ENCODE measurements around the gene CACNA1E. TPM values are rescaled to one million over a fixed set of nuclear protein-coding genes. Genes with fewer than 3 reads are reported as not detected.

CACNA1E gene
- total and polyA plus RNA-seq, 7 experiments from 2014 or later = 0.07 TPM; not detected in 6

- H3K9me3 Mint-ChIP-seq = peaks cover 0 to 10% (median 1%) of the 10 kb centered on the region in 11 donors
- Histone ChIP-seq H3K36me3 (ENCODE audit: control insufficient read depth in 2 of 3, insufficient read depth in 3 of 3, low read length in 3 of 3) (no peaks in the 10 kb centered on the region), H3K4me1 (ENCODE audit: control insufficient read depth in 2 of 2, insufficient read depth in 2 of 2, low read length in 2 of 2) (no peaks in the 10 kb centered on the region), H3K27ac (ENCODE audit: low read depth, low read length) (no peak overlapping the region), H3K27me3 (ENCODE audit: control insufficient read depth in 2 of 2, insufficient read depth in 2 of 2, low read length in 2 of 2) (no peaks in the 10 kb centered on the region), H3K9me3 (ENCODE audit: control insufficient read depth in 2 of 3, low read length in 3 of 3) (no peaks in the 10 kb centered on the region), H3K4me3 (ENCODE audit: low read length) (no peak overlapping the region)
- no peaks in the 10 kb centered on the region for H3K4me1 Mint-ChIP-seq
- no peak overlapping the region for H3K27ac Mint-ChIP-seq
- POLR2A ChIA-PET = no interaction called here
- intact Hi-C loops (cut with micrococcal nuclease) = no loop called here
- no peaks in the 10 kb centered on the region for H3K36me3 Mint-ChIP-seq
- H3K4me3 Mint-ChIP-seq = no peak overlapping the region
- H3K27me3 Mint-ChIP-seq = peaks cover 0 to 37% (median 29%) of the 10 kb centered on the region in 5 donors
- CTCF ChIA-PET = no interaction called here
- ATAC-seq = no peak
- DNase-seq = no peak
Observed at GRCh38 chr1:181601186-181601950, 118.1 kb downstream of the CACNA1E start.

- Histone ChIP-seq H3K27ac (ENCODE audit: low read depth, low read length) (no peak overlapping the region), H3K27me3 (ENCODE audit: control insufficient read depth in 2 of 2, insufficient read depth in 2 of 2, low read length in 2 of 2) (no peaks in the 10 kb centered on the region), H3K9me3 (ENCODE audit: control insufficient read depth in 2 of 3, low read length in 3 of 3) (no peaks in the 10 kb centered on the region), H3K4me1 (ENCODE audit: control insufficient read depth in 2 of 2, insufficient read depth in 2 of 2, low read length in 2 of 2) (no peaks in the 10 kb centered on the region), H3K4me3 (ENCODE audit: low read length) (no peak overlapping the region), H3K36me3 (ENCODE audit: control insufficient read depth in 2 of 3, insufficient read depth in 3 of 3, low read length in 3 of 3) (no peaks in the 10 kb centered on the region)
- CTCF ChIA-PET = no interaction called here
- DNase-seq = no peak
- Mint-ChIP-seq H3K9me3 (peaks cover 0 to 6% (median 0%) of the 10 kb centered on the region in 11 donors), H3K4me1 (no peaks in the 10 kb centered on the region), H3K4me3 (no peak overlapping the region), H3K27me3 (peaks cover 0 to 55% (median 41%) of the 10 kb centered on the region in 5 donors), H3K27ac (no peak overlapping the region), H3K36me3 (no peaks in the 10 kb centered on the region)
- no peak for ATAC-seq
- POLR2A ChIA-PET = no interaction called here
- intact Hi-C loops (cut with micrococcal nuclease) = no loop called here
Observed at GRCh38 chr1:181603735-181604410, 120.6 kb downstream of the CACNA1E start.

GRCh38 chr1:181604482-181605249 is 121.3 kb downstream of the CACNA1E start:
- Histone ChIP-seq H3K27me3 (ENCODE audit: control insufficient read depth in 2 of 2, insufficient read depth in 2 of 2, low read length in 2 of 2) (no peaks in the 10 kb centered on the region), H3K36me3 (ENCODE audit: control insufficient read depth in 2 of 3, insufficient read depth in 3 of 3, low read length in 3 of 3) (no peaks in the 10 kb centered on the region), H3K4me3 (ENCODE audit: low read length) (no peak overlapping the region), H3K27ac (ENCODE audit: low read depth, low read length) (no peak overlapping the region), H3K9me3 (ENCODE audit: control insufficient read depth in 2 of 3, low read length in 3 of 3) (no peaks in the 10 kb centered on the region), H3K4me1 (ENCODE audit: control insufficient read depth in 2 of 2, insufficient read depth in 2 of 2, low read length in 2 of 2) (no peaks in the 10 kb centered on the region)
- CTCF ChIA-PET = no interaction called here
- peaks cover 0 to 6% (median 0%) of the 10 kb centered on the region in 11 donors for H3K9me3 Mint-ChIP-seq
- no peak overlapping the region for H3K4me3 Mint-ChIP-seq
- DNase-seq (no peak), ATAC-seq (no peak)
- peaks cover 0 to 48% (median 40%) of the 10 kb centered on the region in 5 donors for H3K27me3 Mint-ChIP-seq
- no peaks in the 10 kb centered on the region for H3K4me1 Mint-ChIP-seq
- H3K27ac Mint-ChIP-seq = no peak overlapping the region
- intact Hi-C loops (cut with micrococcal nuclease) = no loop called here
- POLR2A ChIA-PET = no interaction called here
- no peaks in the 10 kb centered on the region for H3K36me3 Mint-ChIP-seq

- H3K27ac ChIP-seq (ENCODE audit: low read depth, low read length) = no peak overlapping the region
- Mint-ChIP-seq H3K36me3 (no peaks in the 10 kb centered on the region), H3K9me3 (peaks cover 0 to 6% (median 0%) of the 10 kb centered on the region in 11 donors), H3K27ac (no peak overlapping the region), H3K4me1 (no peaks in the 10 kb centered on the region), H3K4me3 (no peak overlapping the region), H3K27me3 (peaks cover 2 to 32% (median 23%) of the 10 kb centered on the region in 5 donors)
- no peak for ATAC-seq
- H3K4me1 ChIP-seq (ENCODE audit: control insufficient read depth in 2 of 2, insufficient read depth in 2 of 2, low read length in 2 of 2) = no peaks in the 10 kb centered on the region
- CTCF ChIA-PET = interaction anchor here (0.8 kb wide), 1 partner anchor 11 kb away, joined by 3 read pairs; no protein-coding TSS in a partner anchor
- no peaks in the 10 kb centered on the region for H3K9me3 ChIP-seq (ENCODE audit: control insufficient read depth in 2 of 3, low read length in 3 of 3)
- H3K27me3 ChIP-seq (ENCODE audit: control insufficient read depth in 2 of 2, insufficient read depth in 2 of 2, low read length in 2 of 2) = no peaks in the 10 kb centered on the region
- POLR2A ChIA-PET = no interaction called here
- no peak overlapping the region for H3K4me3 ChIP-seq (ENCODE audit: low read length)
- H3K36me3 ChIP-seq (ENCODE audit: control insufficient read depth in 2 of 3, insufficient read depth in 3 of 3, low read length in 3 of 3) = no peaks in the 10 kb centered on the region
- intact Hi-C loops (cut with micrococcal nuclease) = no loop called here
- DNase-seq = no peak
Observed at GRCh38 chr1:181607524-181607923, 124.2 kb downstream of the CACNA1E start.

GRCh38 chr1:181608386-181608785 is 125.1 kb downstream of the CACNA1E start:
- Mint-ChIP-seq H3K4me3 (no peak overlapping the region), H3K36me3 (no peaks in the 10 kb centered on the region), H3K27ac (no peak overlapping the region), H3K27me3 (peaks cover 4 to 37% (median 23%) of the 10 kb centered on the region in 5 donors), H3K4me1 (no peaks in the 10 kb centered on the region), H3K9me3 (peaks cover 0 to 6% (median 0%) of the 10 kb centered on the region in 11 donors)
- POLR2A ChIA-PET = no interaction called here
- CTCF ChIA-PET = no interaction called here
- Histone ChIP-seq H3K4me1 (ENCODE audit: control insufficient read depth in 2 of 2, insufficient read depth in 2 of 2, low read length in 2 of 2) (no peaks in the 10 kb centered on the region), H3K9me3 (ENCODE audit: control insufficient read depth in 2 of 3, low read length in 3 of 3) (no peaks in the 10 kb centered on the region), H3K27me3 (ENCODE audit: control insufficient read depth in 2 of 2, insufficient read depth in 2 of 2, low read length in 2 of 2) (no peaks in the 10 kb centered on the region), H3K27ac (ENCODE audit: low read depth, low read length) (no peak overlapping the region), H3K4me3 (ENCODE audit: low read length) (no peak overlapping the region), H3K36me3 (ENCODE audit: control insufficient read depth in 2 of 3, insufficient read depth in 3 of 3, low read length in 3 of 3) (no peaks in the 10 kb centered on the region)
- DNase-seq = no peak
- ATAC-seq = no peak
- intact Hi-C loops (cut with micrococcal nuclease) = no loop called here

- Histone ChIP-seq H3K27ac (ENCODE audit: low read depth, low read length) (no peak overlapping the region), H3K9me3 (ENCODE audit: control insufficient read depth in 2 of 3, low read length in 3 of 3) (no peaks in the 10 kb centered on the region), H3K4me1 (ENCODE audit: control insufficient read depth in 2 of 2, insufficient read depth in 2 of 2, low read length in 2 of 2) (no peaks in the 10 kb centered on the region), H3K27me3 (ENCODE audit: control insufficient read depth in 2 of 2, insufficient read depth in 2 of 2, low read length in 2 of 2) (no peaks in the 10 kb centered on the region), H3K36me3 (ENCODE audit: control insufficient read depth in 2 of 3, insufficient read depth in 3 of 3, low read length in 3 of 3) (no peaks in the 10 kb centered on the region), H3K4me3 (ENCODE audit: low read length) (no peak overlapping the region)
- Mint-ChIP-seq H3K9me3 (peaks cover 0 to 6% (median 0%) of the 10 kb centered on the region in 11 donors), H3K27me3 (peaks cover 4 to 37% (median 24%) of the 10 kb centered on the region in 5 donors), H3K4me1 (no peaks in the 10 kb centered on the region), H3K27ac (no peak overlapping the region), H3K36me3 (no peaks in the 10 kb centered on the region), H3K4me3 (no peak overlapping the region)
- no peak for ATAC-seq
- intact Hi-C loops (cut with micrococcal nuclease) = no loop called here
- ChIA-PET CTCF (no interaction called here), POLR2A (no interaction called here)
- DNase-seq = no peak
Observed at GRCh38 chr1:181608948-181609347, 125.6 kb downstream of the CACNA1E start.

All from naive thymus-derived CD4-positive, alpha-beta T cell (primary cell).